ENCODE data around the gene ADAMTS2.

GRCh38 chr5:179310439-179311090 lies 34.7 kb downstream of the ADAMTS2 start:
- TF ChIP-seq, protein P1, sequence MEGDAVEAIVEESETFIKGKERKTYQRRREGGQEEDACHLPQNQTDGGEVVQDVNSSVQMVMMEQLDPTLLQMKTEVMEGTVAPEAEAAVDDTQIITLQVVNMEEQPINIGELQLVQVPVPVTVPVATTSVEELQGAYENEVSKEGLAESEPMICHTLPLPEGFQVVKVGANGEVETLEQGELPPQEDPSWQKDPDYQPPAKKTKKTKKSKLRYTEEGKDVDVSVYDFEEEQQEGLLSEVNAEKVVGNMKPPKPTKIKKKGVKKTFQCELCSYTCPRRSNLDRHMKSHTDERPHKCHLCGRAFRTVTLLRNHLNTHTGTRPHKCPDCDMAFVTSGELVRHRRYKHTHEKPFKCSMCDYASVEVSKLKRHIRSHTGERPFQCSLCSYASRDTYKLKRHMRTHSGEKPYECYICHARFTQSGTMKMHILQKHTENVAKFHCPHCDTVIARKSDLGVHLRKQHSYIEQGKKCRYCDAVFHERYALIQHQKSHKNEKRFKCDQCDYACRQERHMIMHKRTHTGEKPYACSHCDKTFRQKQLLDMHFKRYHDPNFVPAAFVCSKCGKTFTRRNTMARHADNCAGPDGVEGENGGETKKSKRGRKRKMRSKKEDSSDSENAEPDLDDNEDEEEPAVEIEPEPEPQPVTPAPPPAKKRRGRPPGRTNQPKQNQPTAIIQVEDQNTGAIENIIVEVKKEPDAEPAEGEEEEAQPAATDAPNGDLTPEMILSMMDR (IDR thresholded peaks at IDR 0.05; ENCODE audit: insufficient read depth, low read depth, low read length) = no peak
- no peak for TF ChIP-seq EZH2 (IDR thresholded peaks at IDR 0.05; ENCODE audit: insufficient read depth, low read length)

Measured in astrocyte (in vitro differentiated cells and primary cell).